Skeletal muscle tissue (tissue), 4 donors: ENCODE measurements around the gene NTN1. TPM values are rescaled to one million over a fixed set of nuclear protein-coding genes. Genes with fewer than 3 reads are reported as not detected.

ENCODE experiments used
- H3K27ac ChIP-seq: one replicate; pipeline ENCODE4 v1.7.0; 2013; ENCODE audit warnings: mild to moderate bottlenecking, low read depth, low read length, inconsistent platforms
- H3K27me3 ChIP-seq, 3 donors: one replicate each; pipeline ENCODE4 v1.7.0; 2013; ENCODE audit warnings: low read length in 3 of 3; ENCODE audit not compliant: control insufficient read depth in 3 of 3, insufficient read depth in 3 of 3
- H3K36me3 ChIP-seq, 3 donors: one replicate each; pipeline ENCODE4 v1.7.0; 2013; ENCODE audit warnings: low read length in 3 of 3; ENCODE audit not compliant: control insufficient read depth in 3 of 3, insufficient read depth in 3 of 3
- H3K4me1 ChIP-seq, 3 donors: one replicate each; pipeline ENCODE4 v1.7.0; 2013; ENCODE audit warnings: low read length in 3 of 3, mild to moderate bottlenecking in 3 of 3; ENCODE audit not compliant: control insufficient read depth in 3 of 3, insufficient read depth in 3 of 3
- H3K4me3 ChIP-seq, 3 donors: one replicate each; pipeline ENCODE4 v1.7.0; 2013; ENCODE audit warnings: low read length in 3 of 3
- H3K9ac ChIP-seq, 3 donors: one replicate each; pipeline ENCODE4 v1.7.0; 2013; ENCODE audit warnings: low read length in 3 of 3, mild to moderate bottlenecking in 3 of 3, moderate library complexity in 2 of 3, low read depth in 1 of 3
- H3K9me3 ChIP-seq, 3 donors: one replicate each; pipeline ENCODE4 v1.7.0; 2013; ENCODE audit warnings: low read length in 3 of 3; ENCODE audit not compliant: control insufficient read depth in 3 of 3
- total RNA-seq: library from RNA; depleted of rRNA; stranded (reverse); fragments of >200 nt; gene quantifications from one replicate; pipeline ENCODE4 v1.2.3, GENCODE V29; 2014
- donor health status: Osteomylitis.

NTN1 gene
- total RNA-seq, 1 donor from 2014 or later, result 6.8 TPM

GRCh38 chr17:9004961-9005285, 16.4 kb upstream of the NTN1 start:
- Histone ChIP-seq H3K27me3 (peaks cover 34 to 41% (median 38%) of the 10 kb centered on the region in 3 donors), H3K36me3 (no peaks in the 10 kb centered on the region), H3K27ac (no peak overlapping the region)

GRCh38 chr17:9006175-9006767, 15.0 kb upstream of the NTN1 start:
- H3K9me3 ChIP-seq, result peaks cover 0 to 3% (median 0%) of the 10 kb centered on the region in 3 donors
- H3K9ac ChIP-seq, result no peak overlapping the region
- H3K27me3 ChIP-seq, result peaks cover 34 to 38% (median 37%) of the 10 kb centered on the region in 3 donors
- H3K4me3 ChIP-seq, result no peak overlapping the region
- H3K27ac ChIP-seq, result no peak overlapping the region
- no peaks in the 10 kb centered on the region for H3K36me3 ChIP-seq
- peaks cover 0 to 4% (median 0%) of the 10 kb centered on the region in 3 donors for H3K4me1 ChIP-seq

More at GRCh38 chr17:9004961-9005285, 16.4 kb upstream of the NTN1 start:
- no peaks in the 10 kb centered on the region for H3K9me3 ChIP-seq
- H3K4me3 ChIP-seq, result no peak overlapping the region
- H3K9ac ChIP-seq, result no peak overlapping the region
- H3K4me1 ChIP-seq, result peaks cover 0 to 4% (median 0%) of the 10 kb centered on the region in 3 donors

GRCh38 chr17:9007052-9007714, 14.1 kb upstream of the NTN1 start:
- H3K4me1 ChIP-seq, result peaks cover 0 to 4% (median 0%) of the 10 kb centered on the region in 3 donors
- H3K4me3 ChIP-seq, result no peak overlapping the region
- no peaks in the 10 kb centered on the region for H3K36me3 ChIP-seq
- H3K27me3 ChIP-seq, result peaks cover 34 to 38% (median 37%) of the 10 kb centered on the region in 3 donors
- no peak overlapping the region for H3K27ac ChIP-seq
- H3K9ac ChIP-seq, result no peak overlapping the region
- peaks cover 0 to 3% (median 0%) of the 10 kb centered on the region in 3 donors for H3K9me3 ChIP-seq

GRCh38 chr17:9009096-9009495, 12.2 kb upstream of the NTN1 start:
- H3K9me3 ChIP-seq, result peaks cover 0 to 3% (median 0%) of the 10 kb centered on the region in 3 donors
- H3K27ac ChIP-seq, result no peak overlapping the region
- peaks cover 0 to 3% (median 0%) of the 10 kb centered on the region in 3 donors for H3K4me1 ChIP-seq
- no peak overlapping the region for H3K4me3 ChIP-seq
- peaks cover 23 to 27% (median 25%) of the 10 kb centered on the region in 3 donors for H3K27me3 ChIP-seq
- no peaks in the 10 kb centered on the region for H3K36me3 ChIP-seq
- no peak overlapping the region for H3K9ac ChIP-seq

- H3K4me3 ChIP-seq, result no peak overlapping the region
- no peak overlapping the region for H3K9ac ChIP-seq
- no peaks in the 10 kb centered on the region for H3K36me3 ChIP-seq
- H3K27ac ChIP-seq, result no peak overlapping the region
- peaks cover 16 to 21% (median 20%) of the 10 kb centered on the region in 3 donors for H3K27me3 ChIP-seq
- peaks cover 0 to 3% (median 0%) of the 10 kb centered on the region in 3 donors for H3K9me3 ChIP-seq
- no peaks in the 10 kb centered on the region for H3K4me1 ChIP-seq
Measured at GRCh38 chr17:9009737-9010136, 11.6 kb upstream of the NTN1 start.

GRCh38 chr17:9011001-9011400, 10.3 kb upstream of the NTN1 start:
- Histone ChIP-seq H3K9ac (no peak overlapping the region), H3K4me3 (no peak overlapping the region), H3K4me1 (no peaks in the 10 kb centered on the region), H3K36me3 (no peaks in the 10 kb centered on the region), H3K9me3 (peaks cover 0 to 3% (median 0%) of the 10 kb centered on the region in 3 donors), H3K27ac (no peak overlapping the region), H3K27me3 (peaks cover 5 to 12% (median 9%) of the 10 kb centered on the region in 3 donors)

GRCh38 chr17:9016941-9017552, 4.3 kb upstream of the NTN1 start:
- no peak overlapping the region for H3K4me3 ChIP-seq
- H3K9me3 ChIP-seq, result no peaks in the 10 kb centered on the region
- peaks cover 0 to 12% (median 0%) of the 10 kb centered on the region in 3 donors for H3K27me3 ChIP-seq
- no peaks in the 10 kb centered on the region for H3K36me3 ChIP-seq
- no peak overlapping the region for H3K27ac ChIP-seq
- no peak overlapping the region for H3K9ac ChIP-seq
- peaks cover 3 to 11% (median 6%) of the 10 kb centered on the region in 3 donors for H3K4me1 ChIP-seq

GRCh38 chr17:9018726-9019125, 2.6 kb upstream of the NTN1 start:
- peaks cover 11 to 22% (median 19%) of the 10 kb centered on the region in 3 donors for H3K4me1 ChIP-seq
- H3K27me3 ChIP-seq, result peaks cover 15 to 29% (median 16%) of the 10 kb centered on the region in 3 donors
- H3K36me3 ChIP-seq, result no peaks in the 10 kb centered on the region
- no peaks in the 10 kb centered on the region for H3K9me3 ChIP-seq
- no peak overlapping the region for H3K27ac ChIP-seq
- no peak overlapping the region for H3K9ac ChIP-seq
- H3K4me3 ChIP-seq, result no peak overlapping the region

- Histone ChIP-seq H3K27me3 (peaks cover 23 to 26% (median 24%) of the 10 kb centered on the region in 3 donors), H3K36me3 (peaks cover 0 to 2% (median 0%) of the 10 kb centered on the region in 3 donors), H3K9ac (peak overlapping the region in 2 of 3 donors; percentile 20 to 70), H3K4me3 (peak overlapping the region; percentile 54 to 71 (median 67)), H3K9me3 (no peaks in the 10 kb centered on the region), H3K4me1 (peaks cover 11 to 22% (median 19%) of the 10 kb centered on the region in 3 donors), H3K27ac (peak overlapping the region; percentile 30)
Measured at GRCh38 chr17:9020096-9020823, 1.1 kb upstream of the NTN1 start.
